GM12865 (cell line): ENCODE results near the gene ANTXR2.

Source experiments
- DNase-seq: peaks from one replicate; pipeline ENCODE4 v3.0.0; 2010; ENCODE audit warnings: low read depth
- H3K4me3 ChIP-seq: 2 replicates; pipeline ENCODE4 v1.5.1; 2011; ENCODE audit warnings: mild to moderate bottlenecking, low read depth, low read length, control low read depth
- CTCF ChIP-seq: IDR thresholded peaks from 2 replicates; pipeline ENCODE4 v1.5.1; 2011; ENCODE audit warnings: low read length, control low read depth, low read depth, inconsistent platforms; ENCODE audit not compliant: insufficient read depth; ENCODE audit errors: missing control alignments

Gene ANTXR2

GRCh38 chr4:80092088-80092487, 19.1 kb upstream of the ANTXR2 start:
- DNase-seq: no peak
- TF ChIP-seq CTCF: no peak
- H3K4me3 ChIP-seq: no peak overlapping the region

- TF ChIP-seq CTCF: no peak
- DNase-seq: no peak
- no peak overlapping the region for H3K4me3 ChIP-seq
These were observed 18.7 kb upstream of the ANTXR2 start for GRCh38 chr4:80091688-80092087.

- TF ChIP-seq CTCF: no peak
- DNase-seq: no peak
- no peak overlapping the region for H3K4me3 ChIP-seq
These were observed 18.2 kb upstream of the ANTXR2 start for GRCh38 chr4:80091184-80091583.

GRCh38 chr4:80090090-80090489, 17.1 kb upstream of the ANTXR2 start:
- no peak for DNase-seq
- no peak overlapping the region for H3K4me3 ChIP-seq
- TF ChIP-seq CTCF: no peak

- H3K4me3 ChIP-seq: no peak overlapping the region
These were observed 15.4 kb upstream of the ANTXR2 start for GRCh38 chr4:80088471-80088870.

GRCh38 chr4:80086296-80086695, 13.3 kb upstream of the ANTXR2 start:
- DNase-seq: no peak
- H3K4me3 ChIP-seq: no peak overlapping the region
- no peak for TF ChIP-seq CTCF

More at GRCh38 chr4:80088471-80088870, 15.4 kb upstream of the ANTXR2 start:
- TF ChIP-seq CTCF: no peak
- no peak for DNase-seq

- no peak for TF ChIP-seq CTCF
- no peak overlapping the region for H3K4me3 ChIP-seq
- DNase-seq: no peak
These were observed 12.1 kb upstream of the ANTXR2 start for GRCh38 chr4:80085081-80085480.
